WTC11 (cell line): Measurements from ENCODE around the gene GNPDA1.

Experiments used
- ESRRA ChIP-seq: sonication (generic); formaldehyde crosslinking; IDR thresholded peaks from 2 replicates; pipeline ENCODE4 v1.8.1; 2022; ENCODE audit warnings: mild to moderate bottlenecking, missing genetic modification reagents, borderline replicate concordance
- FOXJ3 ChIP-seq: sonication (generic); formaldehyde crosslinking; IDR thresholded peaks from 2 replicates; pipeline ENCODE4 v1.9.0; 2021; ENCODE audit warnings: missing genetic modification reagents, mild to moderate bottlenecking, borderline replicate concordance
- FOXK1 ChIP-seq: sonication (generic); formaldehyde crosslinking; IDR thresholded peaks from 2 replicates; pipeline ENCODE4 v1.8.0; 2022; ENCODE audit warnings: mild to moderate bottlenecking, moderate library complexity, missing genetic modification reagents
- RELA ChIP-seq: sonication (generic); formaldehyde crosslinking; IDR thresholded peaks from 2 replicates; pipeline ENCODE4 v1.8.1; 2022; ENCODE audit warnings: missing genetic modification reagents, mild to moderate bottlenecking, borderline replicate concordance
- TEAD4 ChIP-seq: sonication (generic); formaldehyde crosslinking; IDR thresholded peaks from 2 replicates; pipeline ENCODE4 v1.8.0; 2022; ENCODE audit warnings: mild to moderate bottlenecking, missing genetic modification reagents
- TF ChIP-seq, protein P1 (sequence below): fragments of 200-600 bp; IDR thresholded peaks from 2 replicates; pipeline ENCODE4 v1.8.0; 2022; ENCODE audit warnings: antibody characterized with exemption
- TF ChIP-seq, protein P2 (sequence below): fragments of 250-450 bp; sonication (Bioruptor Pico); IDR thresholded peaks from 2 replicates; pipeline ENCODE4 v2.1.2; 2022; ENCODE audit warnings: mild to moderate bottlenecking, moderate library complexity
- TF ChIP-seq, protein P3 (sequence below): sonication (generic); formaldehyde crosslinking; IDR thresholded peaks from 2 replicates; pipeline ENCODE4 v1.8.1; 2023; ENCODE audit warnings: mild to moderate bottlenecking, missing genetic modification reagents, moderate library complexity

DNA sequence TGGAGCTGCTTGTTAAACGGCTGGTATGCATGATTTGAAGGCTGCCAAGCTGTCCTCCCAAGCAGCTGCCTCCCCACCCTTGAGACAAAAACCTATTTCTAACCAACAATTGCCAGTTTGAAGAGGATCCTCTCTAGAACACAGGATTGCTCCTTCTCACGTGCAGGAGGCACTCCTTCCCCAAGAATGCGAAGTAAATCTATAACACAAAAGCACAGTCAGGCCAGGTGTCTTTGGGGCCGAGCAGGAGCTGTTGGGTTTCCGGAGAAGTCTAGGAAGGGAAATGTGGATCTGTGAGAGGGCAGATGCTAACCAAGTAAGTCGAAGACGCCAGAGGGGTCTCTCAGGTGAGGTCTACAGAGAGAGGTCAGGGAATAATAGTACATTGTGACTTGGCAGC is 35.4 kb upstream of the GNPDA1 start:
- TF ChIP-seq, protein P1, sequence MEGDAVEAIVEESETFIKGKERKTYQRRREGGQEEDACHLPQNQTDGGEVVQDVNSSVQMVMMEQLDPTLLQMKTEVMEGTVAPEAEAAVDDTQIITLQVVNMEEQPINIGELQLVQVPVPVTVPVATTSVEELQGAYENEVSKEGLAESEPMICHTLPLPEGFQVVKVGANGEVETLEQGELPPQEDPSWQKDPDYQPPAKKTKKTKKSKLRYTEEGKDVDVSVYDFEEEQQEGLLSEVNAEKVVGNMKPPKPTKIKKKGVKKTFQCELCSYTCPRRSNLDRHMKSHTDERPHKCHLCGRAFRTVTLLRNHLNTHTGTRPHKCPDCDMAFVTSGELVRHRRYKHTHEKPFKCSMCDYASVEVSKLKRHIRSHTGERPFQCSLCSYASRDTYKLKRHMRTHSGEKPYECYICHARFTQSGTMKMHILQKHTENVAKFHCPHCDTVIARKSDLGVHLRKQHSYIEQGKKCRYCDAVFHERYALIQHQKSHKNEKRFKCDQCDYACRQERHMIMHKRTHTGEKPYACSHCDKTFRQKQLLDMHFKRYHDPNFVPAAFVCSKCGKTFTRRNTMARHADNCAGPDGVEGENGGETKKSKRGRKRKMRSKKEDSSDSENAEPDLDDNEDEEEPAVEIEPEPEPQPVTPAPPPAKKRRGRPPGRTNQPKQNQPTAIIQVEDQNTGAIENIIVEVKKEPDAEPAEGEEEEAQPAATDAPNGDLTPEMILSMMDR = no peak
- TF ChIP-seq RELA (CRISPR knock-in tag) (no peak), FOXJ3 (CRISPR knock-in tag) (no peak), ESRRA (no peak), TEAD4 (CRISPR knock-in tag) (no peak), FOXK1 (CRISPR knock-in tag) (no peak)
- TF ChIP-seq, protein P2, sequence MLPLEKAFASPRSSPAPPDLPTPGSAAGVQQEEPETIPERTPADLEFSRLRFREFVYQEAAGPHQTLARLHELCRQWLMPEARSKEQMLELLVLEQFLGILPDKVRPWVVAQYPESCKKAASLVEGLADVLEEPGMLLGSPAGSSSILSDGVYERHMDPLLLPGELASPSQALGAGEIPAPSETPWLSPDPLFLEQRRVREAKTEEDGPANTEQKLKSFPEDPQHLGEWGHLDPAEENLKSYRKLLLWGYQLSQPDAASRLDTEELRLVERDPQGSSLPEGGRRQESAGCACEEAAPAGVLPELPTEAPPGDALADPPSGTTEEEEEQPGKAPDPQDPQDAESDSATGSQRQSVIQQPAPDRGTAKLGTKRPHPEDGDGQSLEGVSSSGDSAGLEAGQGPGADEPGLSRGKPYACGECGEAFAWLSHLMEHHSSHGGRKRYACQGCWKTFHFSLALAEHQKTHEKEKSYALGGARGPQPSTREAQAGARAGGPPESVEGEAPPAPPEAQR = no peak
- TF ChIP-seq, protein P3, sequence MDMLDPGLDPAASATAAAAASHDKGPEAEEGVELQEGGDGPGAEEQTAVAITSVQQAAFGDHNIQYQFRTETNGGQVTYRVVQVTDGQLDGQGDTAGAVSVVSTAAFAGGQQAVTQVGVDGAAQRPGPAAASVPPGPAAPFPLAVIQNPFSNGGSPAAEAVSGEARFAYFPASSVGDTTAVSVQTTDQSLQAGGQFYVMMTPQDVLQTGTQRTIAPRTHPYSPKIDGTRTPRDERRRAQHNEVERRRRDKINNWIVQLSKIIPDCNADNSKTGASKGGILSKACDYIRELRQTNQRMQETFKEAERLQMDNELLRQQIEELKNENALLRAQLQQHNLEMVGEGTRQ (CRISPR knock-in tag) = no peak
